Measurements from ENCODE around the gene HS3ST6.
"Not testable (repeated sequence)": the region's sequence is repeated elsewhere in the genome, so short reads cannot be mapped to it uniquely, and the experiment has no call there.

HS3ST6 gene

GRCh38 chr16:1907226-1907860 lies 10.9 kb downstream of the HS3ST6 start:
- DNase-seq (ENCODE audit: low spot score), result no peak

- no peak for DNase-seq (ENCODE audit: low spot score)
Observed at GRCh38 chr16:1906846-1907165, 11.4 kb downstream of the HS3ST6 start.

- DNase-seq (ENCODE audit: low spot score), result no peak
Observed at GRCh38 chr16:1906055-1906845, 12.0 kb downstream of the HS3ST6 start.

GRCh38 chr16:1903845-1904840 lies 14.1 kb downstream of the HS3ST6 start:
- no peak for DNase-seq (ENCODE audit: low spot score)

- DNase-seq (ENCODE audit: low spot score), result no peak
Observed at GRCh38 chr16:1903220-1903574, 15.0 kb downstream of the HS3ST6 start.

- peak; percentile 6 for DNase-seq (ENCODE audit: low spot score)
Observed at GRCh38 chr16:1902547-1903219, 15.5 kb downstream of the HS3ST6 start.

GRCh38 chr16:1900452-1900774 lies 17.8 kb downstream of the HS3ST6 start:
- no peak for DNase-seq (ENCODE audit: low spot score)

- DNase-seq (ENCODE audit: low spot score), result no peak
Observed at GRCh38 chr16:1899641-1900451, 18.4 kb downstream of the HS3ST6 start.

- not testable (repeated sequence) for DNase-seq (ENCODE audit: low spot score)
Observed at GRCh38 chr16:1897692-1898091, 20.5 kb downstream of the HS3ST6 start.

- no peak for DNase-seq (ENCODE audit: low spot score)
Observed at GRCh38 chr16:1895949-1896675, 22.1 kb downstream of the HS3ST6 start.

GRCh38 chr16:1895068-1895467 lies 23.1 kb downstream of the HS3ST6 start:
- DNase-seq (ENCODE audit: low spot score), result no peak

- DNase-seq (ENCODE audit: low spot score), result no peak
Observed at GRCh38 chr16:1890708-1891050, 27.5 kb downstream of the HS3ST6 start.

- DNase-seq (ENCODE audit: low spot score), result no peak
Observed at GRCh38 chr16:1890024-1890707, 28.0 kb downstream of the HS3ST6 start.

GRCh38 chr16:1887711-1888354 lies 30.4 kb downstream of the HS3ST6 start:
- no peak for DNase-seq (ENCODE audit: low spot score)

GRCh38 chr16:1884889-1885288 lies 33.3 kb downstream of the HS3ST6 start:
- DNase-seq (ENCODE audit: low spot score), result no peak

GRCh38 chr16:1884155-1884760 lies 34.0 kb downstream of the HS3ST6 start:
- DNase-seq (ENCODE audit: low spot score), result no peak

GRCh38 chr16:1881172-1881571 lies 37.0 kb downstream of the HS3ST6 start:
- DNase-seq (ENCODE audit: low spot score), result not testable (repeated sequence)

- no peak for DNase-seq (ENCODE audit: low spot score)
Observed at GRCh38 chr16:1879477-1879876, 38.7 kb downstream of the HS3ST6 start.

GRCh38 chr16:1878256-1878655 lies 40.0 kb downstream of the HS3ST6 start:
- no peak for DNase-seq (ENCODE audit: low spot score)
